ENCODE measurements around the gene CNTN4.

CNTN4 gene

GRCh38 chr3:2485027-2485375 lies 386.3 kb downstream of the CNTN4 start:
- Histone ChIP-seq H3K36me3 (ENCODE audit: control insufficient read depth, insufficient read depth, low read length) (no peaks in the 10 kb centered on the region), H3K27me3 (ENCODE audit: control insufficient read depth, insufficient read depth, low read length) (no peaks in the 10 kb centered on the region), H3K9me3 (ENCODE audit: control insufficient read depth, insufficient read depth, low read length) (no peaks in the 10 kb centered on the region), H3K4me1 (ENCODE audit: control insufficient read depth, insufficient read depth, low read length) (no peaks in the 10 kb centered on the region), H3K4me3 (ENCODE audit: low read depth, low read length) (no peak overlapping the region), H3K9ac (ENCODE audit: low read depth, low read length) (no peak overlapping the region)

- Histone ChIP-seq H3K36me3 (ENCODE audit: control insufficient read depth, insufficient read depth, low read length) (no peaks in the 10 kb centered on the region), H3K4me1 (ENCODE audit: control insufficient read depth, insufficient read depth, low read length) (peaks cover 11% of the 10 kb centered on the region), H3K9me3 (ENCODE audit: control insufficient read depth, insufficient read depth, low read length) (no peaks in the 10 kb centered on the region), H3K9ac (ENCODE audit: low read depth, low read length) (no peak overlapping the region), H3K27me3 (ENCODE audit: control insufficient read depth, insufficient read depth, low read length) (peaks cover 4% of the 10 kb centered on the region), H3K4me3 (ENCODE audit: low read depth, low read length) (no peak overlapping the region)
These were observed 397.1 kb downstream of the CNTN4 start for GRCh38 chr3:2495746-2496145.

- H3K27me3 ChIP-seq (ENCODE audit: control insufficient read depth, insufficient read depth, low read length): no peaks in the 10 kb centered on the region
- H3K9me3 ChIP-seq (ENCODE audit: control insufficient read depth, insufficient read depth, low read length): no peaks in the 10 kb centered on the region
- H3K4me3 ChIP-seq (ENCODE audit: low read depth, low read length): no peak overlapping the region
- no peak overlapping the region for H3K9ac ChIP-seq (ENCODE audit: low read depth, low read length)
- no peaks in the 10 kb centered on the region for H3K4me1 ChIP-seq (ENCODE audit: control insufficient read depth, insufficient read depth, low read length)
- H3K36me3 ChIP-seq (ENCODE audit: control insufficient read depth, insufficient read depth, low read length): no peaks in the 10 kb centered on the region
These were observed 406.2 kb downstream of the CNTN4 start for GRCh38 chr3:2504912-2505311.

- Histone ChIP-seq H3K9ac (ENCODE audit: low read depth, low read length) (no peak overlapping the region), H3K9me3 (ENCODE audit: control insufficient read depth, insufficient read depth, low read length) (no peaks in the 10 kb centered on the region)
These were observed 408.1 kb downstream of the CNTN4 start for GRCh38 chr3:2506776-2507175.

GRCh38 chr3:2510591-2511145 lies 412.0 kb downstream of the CNTN4 start:
- no peaks in the 10 kb centered on the region for H3K36me3 ChIP-seq (ENCODE audit: control insufficient read depth, insufficient read depth, low read length)
- H3K9ac ChIP-seq (ENCODE audit: low read depth, low read length): no peak overlapping the region
- no peaks in the 10 kb centered on the region for H3K9me3 ChIP-seq (ENCODE audit: control insufficient read depth, insufficient read depth, low read length)
- H3K4me1 ChIP-seq (ENCODE audit: control insufficient read depth, insufficient read depth, low read length): no peaks in the 10 kb centered on the region
- peaks cover 24% of the 10 kb centered on the region for H3K27me3 ChIP-seq (ENCODE audit: control insufficient read depth, insufficient read depth, low read length)
- H3K4me3 ChIP-seq (ENCODE audit: low read depth, low read length): no peak overlapping the region

More at GRCh38 chr3:2506776-2507175, 408.1 kb downstream of the CNTN4 start:
- Histone ChIP-seq H3K4me3 (ENCODE audit: low read depth, low read length) (no peak overlapping the region), H3K36me3 (ENCODE audit: control insufficient read depth, insufficient read depth, low read length) (no peaks in the 10 kb centered on the region), H3K4me1 (ENCODE audit: control insufficient read depth, insufficient read depth, low read length) (no peaks in the 10 kb centered on the region), H3K27me3 (ENCODE audit: control insufficient read depth, insufficient read depth, low read length) (peaks cover 13% of the 10 kb centered on the region)

GRCh38 chr3:2511356-2511755 lies 412.7 kb downstream of the CNTN4 start:
- Histone ChIP-seq H3K4me3 (ENCODE audit: low read depth, low read length) (peak overlapping the region; percentile 24), H3K36me3 (ENCODE audit: control insufficient read depth, insufficient read depth, low read length) (no peaks in the 10 kb centered on the region), H3K9ac (ENCODE audit: low read depth, low read length) (no peak overlapping the region), H3K9me3 (ENCODE audit: control insufficient read depth, insufficient read depth, low read length) (no peaks in the 10 kb centered on the region), H3K27me3 (ENCODE audit: control insufficient read depth, insufficient read depth, low read length) (peaks cover 24% of the 10 kb centered on the region), H3K4me1 (ENCODE audit: control insufficient read depth, insufficient read depth, low read length) (no peaks in the 10 kb centered on the region)

GRCh38 chr3:2512881-2513280 lies 414.2 kb downstream of the CNTN4 start:
- H3K36me3 ChIP-seq (ENCODE audit: control insufficient read depth, insufficient read depth, low read length): no peaks in the 10 kb centered on the region

GRCh38 chr3:2513986-2514385 lies 415.3 kb downstream of the CNTN4 start:
- Histone ChIP-seq H3K27me3 (ENCODE audit: control insufficient read depth, insufficient read depth, low read length) (peaks cover 24% of the 10 kb centered on the region), H3K4me1 (ENCODE audit: control insufficient read depth, insufficient read depth, low read length) (no peaks in the 10 kb centered on the region), H3K9ac (ENCODE audit: low read depth, low read length) (no peak overlapping the region), H3K36me3 (ENCODE audit: control insufficient read depth, insufficient read depth, low read length) (no peaks in the 10 kb centered on the region), H3K9me3 (ENCODE audit: control insufficient read depth, insufficient read depth, low read length) (no peaks in the 10 kb centered on the region), H3K4me3 (ENCODE audit: low read depth, low read length) (no peak overlapping the region)

More at GRCh38 chr3:2512881-2513280, 414.2 kb downstream of the CNTN4 start:
- H3K9me3 ChIP-seq (ENCODE audit: control insufficient read depth, insufficient read depth, low read length): no peaks in the 10 kb centered on the region
- H3K4me1 ChIP-seq (ENCODE audit: control insufficient read depth, insufficient read depth, low read length): no peaks in the 10 kb centered on the region
- H3K9ac ChIP-seq (ENCODE audit: low read depth, low read length): no peak overlapping the region
- H3K27me3 ChIP-seq (ENCODE audit: control insufficient read depth, insufficient read depth, low read length): peaks cover 24% of the 10 kb centered on the region
- no peak overlapping the region for H3K4me3 ChIP-seq (ENCODE audit: low read depth, low read length)

- H3K9me3 ChIP-seq (ENCODE audit: control insufficient read depth, insufficient read depth, low read length): no peaks in the 10 kb centered on the region
- H3K36me3 ChIP-seq (ENCODE audit: control insufficient read depth, insufficient read depth, low read length): no peaks in the 10 kb centered on the region
- peaks cover 11% of the 10 kb centered on the region for H3K27me3 ChIP-seq (ENCODE audit: control insufficient read depth, insufficient read depth, low read length)
- no peaks in the 10 kb centered on the region for H3K4me1 ChIP-seq (ENCODE audit: control insufficient read depth, insufficient read depth, low read length)
- H3K4me3 ChIP-seq (ENCODE audit: low read depth, low read length): no peak overlapping the region
- no peak overlapping the region for H3K9ac ChIP-seq (ENCODE audit: low read depth, low read length)
These were observed 418.2 kb downstream of the CNTN4 start for GRCh38 chr3:2516762-2517441.

- H3K4me1 ChIP-seq (ENCODE audit: control insufficient read depth, insufficient read depth, low read length): no peaks in the 10 kb centered on the region
- peaks cover 7% of the 10 kb centered on the region for H3K27me3 ChIP-seq (ENCODE audit: control insufficient read depth, insufficient read depth, low read length)
- no peak overlapping the region for H3K4me3 ChIP-seq (ENCODE audit: low read depth, low read length)
- no peaks in the 10 kb centered on the region for H3K36me3 ChIP-seq (ENCODE audit: control insufficient read depth, insufficient read depth, low read length)
- no peaks in the 10 kb centered on the region for H3K9me3 ChIP-seq (ENCODE audit: control insufficient read depth, insufficient read depth, low read length)
- H3K9ac ChIP-seq (ENCODE audit: low read depth, low read length): no peak overlapping the region
These were observed 419.0 kb downstream of the CNTN4 start for GRCh38 chr3:2517500-2518172.

- no peaks in the 10 kb centered on the region for H3K9me3 ChIP-seq (ENCODE audit: control insufficient read depth, insufficient read depth, low read length)
These were observed 424.7 kb downstream of the CNTN4 start for GRCh38 chr3:2523281-2523836.

GRCh38 chr3:2525968-2526367 lies 427.3 kb downstream of the CNTN4 start:
- Histone ChIP-seq H3K4me3 (ENCODE audit: low read depth, low read length) (no peak overlapping the region), H3K9ac (ENCODE audit: low read depth, low read length) (no peak overlapping the region), H3K4me1 (ENCODE audit: control insufficient read depth, insufficient read depth, low read length) (no peaks in the 10 kb centered on the region), H3K36me3 (ENCODE audit: control insufficient read depth, insufficient read depth, low read length) (no peaks in the 10 kb centered on the region), H3K27me3 (ENCODE audit: control insufficient read depth, insufficient read depth, low read length) (no peaks in the 10 kb centered on the region), H3K9me3 (ENCODE audit: control insufficient read depth, insufficient read depth, low read length) (no peaks in the 10 kb centered on the region)

More at GRCh38 chr3:2523281-2523836, 424.7 kb downstream of the CNTN4 start:
- Histone ChIP-seq H3K27me3 (ENCODE audit: control insufficient read depth, insufficient read depth, low read length) (no peaks in the 10 kb centered on the region), H3K4me1 (ENCODE audit: control insufficient read depth, insufficient read depth, low read length) (no peaks in the 10 kb centered on the region), H3K36me3 (ENCODE audit: control insufficient read depth, insufficient read depth, low read length) (no peaks in the 10 kb centered on the region), H3K9ac (ENCODE audit: low read depth, low read length) (no peak overlapping the region), H3K4me3 (ENCODE audit: low read depth, low read length) (no peak overlapping the region)
